DND-41 (cell line): Measurements from ENCODE around the gene HEXA.

ENCODE experiments used
- EZH2 ChIP-seq: IDR thresholded peaks from 3 replicates; pipeline ENCODE4 v1.6.1; 2012; ENCODE audit warnings: borderline replicate concordance, low read depth, mild to moderate bottlenecking, moderate library complexity, low read length, inconsistent platforms; ENCODE audit not compliant: severe bottlenecking
- TF ChIP-seq, protein P1 (sequence below): IDR thresholded peaks from 2 replicates; pipeline ENCODE4 v1.5.1; 2012; ENCODE audit warnings: borderline replicate concordance, low read length, moderate library complexity, mild to moderate bottlenecking; ENCODE audit not compliant: poor library complexity, severe bottlenecking; ENCODE audit errors: extremely low read depth

DNA sequence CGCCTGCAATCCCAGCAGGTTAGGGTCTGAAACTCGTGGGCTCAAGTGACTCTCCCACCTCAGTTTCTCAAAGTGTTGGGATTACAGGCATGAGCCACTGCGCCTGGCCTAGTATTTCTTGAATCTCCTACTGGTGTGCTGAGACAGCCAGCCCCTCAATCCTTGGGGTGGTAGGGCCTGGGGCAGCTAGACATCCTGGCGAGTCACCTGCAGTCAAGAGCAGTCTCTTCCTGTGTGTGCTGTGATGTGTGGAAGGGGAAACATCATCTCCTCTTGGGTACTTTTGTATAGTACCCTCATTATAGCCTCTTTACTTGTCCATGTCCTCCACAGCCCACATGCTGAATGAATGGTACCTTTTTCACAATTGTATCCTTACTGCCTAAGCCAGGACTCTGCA, 4.9 kb upstream of the HEXA start:
- TF ChIP-seq, protein P1, sequence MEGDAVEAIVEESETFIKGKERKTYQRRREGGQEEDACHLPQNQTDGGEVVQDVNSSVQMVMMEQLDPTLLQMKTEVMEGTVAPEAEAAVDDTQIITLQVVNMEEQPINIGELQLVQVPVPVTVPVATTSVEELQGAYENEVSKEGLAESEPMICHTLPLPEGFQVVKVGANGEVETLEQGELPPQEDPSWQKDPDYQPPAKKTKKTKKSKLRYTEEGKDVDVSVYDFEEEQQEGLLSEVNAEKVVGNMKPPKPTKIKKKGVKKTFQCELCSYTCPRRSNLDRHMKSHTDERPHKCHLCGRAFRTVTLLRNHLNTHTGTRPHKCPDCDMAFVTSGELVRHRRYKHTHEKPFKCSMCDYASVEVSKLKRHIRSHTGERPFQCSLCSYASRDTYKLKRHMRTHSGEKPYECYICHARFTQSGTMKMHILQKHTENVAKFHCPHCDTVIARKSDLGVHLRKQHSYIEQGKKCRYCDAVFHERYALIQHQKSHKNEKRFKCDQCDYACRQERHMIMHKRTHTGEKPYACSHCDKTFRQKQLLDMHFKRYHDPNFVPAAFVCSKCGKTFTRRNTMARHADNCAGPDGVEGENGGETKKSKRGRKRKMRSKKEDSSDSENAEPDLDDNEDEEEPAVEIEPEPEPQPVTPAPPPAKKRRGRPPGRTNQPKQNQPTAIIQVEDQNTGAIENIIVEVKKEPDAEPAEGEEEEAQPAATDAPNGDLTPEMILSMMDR = no peak
- TF ChIP-seq EZH2 = no peak
